ENCODE measurements around the gene TRAF3IP1.
"Not testable (repeated sequence)": the region's sequence is repeated elsewhere in the genome, so short reads cannot be mapped to it uniquely, and the experiment has no call there.

The TRAF3IP1 gene

GRCh38 chr2:238320246-238320647 is at the start of gene TRAF3IP1:
TSS of gene TRAF3IP1 (plus strand) at chr2:238320518. CDS start at chr2:238320663, 145 bp downstream.
- peak; percentile 88 for DNase-seq

- DNase-seq, result no peak
These were observed 49.7 kb upstream of the TRAF3IP1 start for GRCh38 chr2:238270606-238271005.

GRCh38 chr2:238271061-238271554 is 49.2 kb upstream of the TRAF3IP1 start:
- DNase-seq, result no peak

GRCh38 chr2:238271686-238272085 is 48.6 kb upstream of the TRAF3IP1 start:
- DNase-seq, result not testable (repeated sequence)

GRCh38 chr2:238272156-238272555 is 48.2 kb upstream of the TRAF3IP1 start:
- no peak for DNase-seq

GRCh38 chr2:238273433-238273832 is 46.9 kb upstream of the TRAF3IP1 start:
- not testable (repeated sequence) for DNase-seq

- DNase-seq, result no peak
These were observed 46.0 kb upstream of the TRAF3IP1 start for GRCh38 chr2:238274152-238274865.

- no peak for DNase-seq
These were observed 42.6 kb upstream of the TRAF3IP1 start for GRCh38 chr2:238277695-238278094.

- no peak for DNase-seq
These were observed 41.5 kb upstream of the TRAF3IP1 start for GRCh38 chr2:238278626-238279323.

GRCh38 chr2:238279324-238279682 is 41.0 kb upstream of the TRAF3IP1 start:
- no peak for DNase-seq

GRCh38 chr2:238280083-238280825 is 40.1 kb upstream of the TRAF3IP1 start:
- no peak for DNase-seq

- no peak for DNase-seq
These were observed 38.4 kb upstream of the TRAF3IP1 start for GRCh38 chr2:238281826-238282480.

GRCh38 chr2:238282861-238283738 is 37.2 kb upstream of the TRAF3IP1 start:
- no peak for DNase-seq

GRCh38 chr2:238284802-238285515 is 35.4 kb upstream of the TRAF3IP1 start:
- DNase-seq, result no peak

- DNase-seq, result no peak
These were observed 34.6 kb upstream of the TRAF3IP1 start for GRCh38 chr2:238285653-238286082.

GRCh38 chr2:238286095-238286494 is 34.2 kb upstream of the TRAF3IP1 start:
- DNase-seq, result no peak

- DNase-seq, result no peak
These were observed 33.8 kb upstream of the TRAF3IP1 start for GRCh38 chr2:238286551-238286950.

- DNase-seq, result no peak
These were observed 33.2 kb upstream of the TRAF3IP1 start for GRCh38 chr2:238286987-238287736.

GRCh38 chr2:238287737-238288649 is 32.3 kb upstream of the TRAF3IP1 start, which contains the start of gene PER2:
TSS of gene PER2 (minus strand) at chr2:238288610. CDS start at chr2:238277936, 10,674 bp downstream.
- peak; percentile 26 for DNase-seq
